H1 (cell line): ENCODE measurements around the gene GABRG3. TPM values are rescaled to one million over a fixed set of nuclear protein-coding genes. Genes with fewer than 3 reads are reported as not detected.

Source experiments
- CTCF ChIA-PET: fragments of 300-600 bp; sonication (Branson Sonifier 250); formaldehyde crosslinking; loops from one replicate; lab custom pipeline; 2021; ENCODE audit not compliant: partially characterized antibody; lab: Charles Lee
- POLR2A ChIA-PET: fragments of 300-600 bp; sonication (Branson Sonifier 250); formaldehyde crosslinking; loops from one replicate; lab custom pipeline; 2021; ENCODE audit warnings: inconsistent platforms; ENCODE audit not compliant: partially characterized antibody; lab: Charles Lee
- DNase-seq, 2 experiments: peaks; one replicate each; pipeline versions ENCODE4 v3.0.0 to v3.0.0-alpha.2; 2010 to 2022; ENCODE audit warnings: low spot score in 2 of 2, low read depth in 1 of 2, mixed read lengths in 1 of 2
- FAIRE-seq: peaks from 2 replicates; lab custom pipeline; 2011; peaks lifted over from hg19 to GRCh38; lab: Jason Lieb, UNC
- H2AFZ ChIP-seq: 2 replicates; pipeline ENCODE4 v1.8.1; 2012; ENCODE audit warnings: low read length, inconsistent platforms
- H2AK5ac ChIP-seq: 2 replicates; pipeline ENCODE4 v1.6.1; 2013; ENCODE audit warnings: low read depth, low read length
- H2BK120ac ChIP-seq: replicated peaks from 2 replicates; pipeline ENCODE3; 2013; ENCODE audit warnings: low read depth, low read length, inconsistent platforms
- H2BK12ac ChIP-seq: 2 replicates; pipeline ENCODE4 v1.6.1; 2013; ENCODE audit warnings: low read depth, low read length
- H2BK15ac ChIP-seq: 2 replicates; pipeline ENCODE4 v1.6.1; 2013; ENCODE audit warnings: low read length
- H2BK20ac ChIP-seq: 2 replicates; pipeline ENCODE4 v1.6.1; 2013; ENCODE audit warnings: low read length
- H2BK5ac ChIP-seq: 2 replicates; pipeline ENCODE4 v1.6.1; 2013; ENCODE audit warnings: low read depth, low read length
- H3K14ac ChIP-seq: 2 replicates; pipeline ENCODE4 v1.6.1; 2013; ENCODE audit warnings: inconsistent platforms; ENCODE audit not compliant: insufficient read length
- H3K18ac ChIP-seq: 2 replicates; pipeline ENCODE4 v1.6.1; 2013; ENCODE audit warnings: low read length; ENCODE audit errors: extremely low read depth
- H3K23ac ChIP-seq: 2 replicates; pipeline ENCODE4 v1.6.1; 2013; ENCODE audit warnings: inconsistent platforms; ENCODE audit not compliant: insufficient read length
- H3K23me2 ChIP-seq: 2 replicates; pipeline ENCODE4 v1.6.1; 2013; ENCODE audit warnings: low read depth, low read length
- H3K27ac ChIP-seq: 2 replicates; pipeline ENCODE4 v1.6.1; 2011; ENCODE audit warnings: low read depth, low read length, inconsistent platforms
- H3K27me3 ChIP-seq, 4 experiments: replicated peaks in 1 of 4; 1 replicate in 1 of 4; 2 replicates in 3 of 4; pipeline versions ENCODE4 v1.6.1 to v1.8.1; 2011 to 2013; ENCODE audit warnings: low read length in 3 of 4, mild to moderate bottlenecking in 3 of 4, inconsistent platforms in 2 of 4, mixed read lengths in 2 of 4, moderate library complexity in 1 of 4; ENCODE audit not compliant: control insufficient read depth in 3 of 4, insufficient read depth in 3 of 4; ENCODE audit errors: extremely low read depth in 1 of 4
- H3K36me3 ChIP-seq, 4 experiments: 2 replicates each; pipeline versions ENCODE4 v1.6.1 to v1.8.1; 2011 to 2013; ENCODE audit warnings: mild to moderate bottlenecking in 4 of 4, low read length in 3 of 4, moderate library complexity in 2 of 4, control low read depth in 1 of 4, inconsistent platforms in 1 of 4; ENCODE audit not compliant: insufficient read depth in 4 of 4, control insufficient read depth in 2 of 4
- H3K4ac ChIP-seq: replicated peaks from 2 replicates; pipeline ENCODE3; 2013; ENCODE audit warnings: low read length, low read depth, mixed read lengths, inconsistent platforms; ENCODE audit not compliant: insufficient read length
- H3K4me1 ChIP-seq, 4 experiments: replicated peaks in 1 of 4; 1 replicate in 1 of 4; 2 replicates in 3 of 4; pipeline versions ENCODE4 v1.6.1 to v1.8.1; 2011 to 2013; ENCODE audit warnings: low read length in 3 of 4, inconsistent platforms in 2 of 4, mixed read lengths in 1 of 4; ENCODE audit not compliant: insufficient read depth in 4 of 4, control insufficient read depth in 3 of 4
- H3K4me2 ChIP-seq, 2 experiments: 2 replicates each; pipeline versions ENCODE4 v1.6.1 to v1.8.1; 2011 to 2013; ENCODE audit warnings: low read depth in 2 of 2, low read length in 2 of 2, control low read depth in 1 of 2, inconsistent platforms in 1 of 2, mild to moderate bottlenecking in 1 of 2; ENCODE audit not compliant: insufficient read depth in 1 of 2
- H3K4me3 ChIP-seq, 4 experiments: fragments of 200-600, 300-600 bp in 1 of 4; sonication (generic), shearing (Covaris generic), sonication (Bioruptor Twin) in 1 of 4; 2 replicates each; pipeline versions ENCODE4 v1.5.1 to v1.8.1; 2011 to 2016; ENCODE audit warnings: low read length in 4 of 4, low read depth in 3 of 4, control low read depth in 2 of 4, inconsistent platforms in 2 of 4, mild to moderate bottlenecking in 2 of 4, mixed read lengths in 1 of 4, moderate library complexity in 1 of 4; ENCODE audit not compliant: insufficient read depth in 2 of 4; ENCODE audit errors: extremely low read depth in 1 of 4
- H3K56ac ChIP-seq: replicated peaks from 2 replicates; pipeline ENCODE3; 2013; ENCODE audit warnings: low read depth, mild to moderate bottlenecking, mixed read lengths, low read length, inconsistent platforms; ENCODE audit not compliant: insufficient read length
- H3K79me1 ChIP-seq: 2 replicates; pipeline ENCODE4 v1.6.1; 2013; ENCODE audit warnings: low read depth, low read length, control low read depth
- H3K79me2 ChIP-seq, 2 experiments: 2 replicates each; pipeline versions ENCODE4 v1.6.1 to v1.8.1; 2012 to 2013; ENCODE audit warnings: low read length in 2 of 2, mild to moderate bottlenecking in 2 of 2, inconsistent platforms in 1 of 2; ENCODE audit not compliant: insufficient read depth in 2 of 2, control insufficient read depth in 1 of 2
- H3K9ac ChIP-seq, 4 experiments: replicated peaks in 1 of 4; 1 replicate in 1 of 4; 2 replicates in 3 of 4; pipeline versions ENCODE4 v1.6.1 to v1.8.1; 2011 to 2013; ENCODE audit warnings: low read depth in 3 of 4, low read length in 3 of 4, control low read depth in 2 of 4, mild to moderate bottlenecking in 2 of 4, moderate library complexity in 2 of 4, inconsistent platforms in 1 of 4; ENCODE audit errors: extremely low read depth in 1 of 4
- H3K9me3 ChIP-seq, 2 experiments: 2 replicates each; pipeline versions ENCODE4 v1.6.1 to v1.8.1; 2012 to 2013; ENCODE audit warnings: mild to moderate bottlenecking in 2 of 2, moderate library complexity in 2 of 2, control low read depth in 1 of 2, inconsistent platforms in 1 of 2, low read depth in 1 of 2, low read length in 1 of 2, mixed read lengths in 1 of 2; ENCODE audit not compliant: insufficient read depth in 2 of 2
- H4K20me1 ChIP-seq, 2 experiments: replicated peaks in 1 of 2; 2 replicates each; pipeline versions ENCODE3 to v1.8.1; 2011 to 2013; ENCODE audit warnings: inconsistent platforms in 2 of 2, low read length in 2 of 2, mild to moderate bottlenecking in 1 of 2; ENCODE audit not compliant: insufficient read depth in 2 of 2, control insufficient read depth in 1 of 2
- H4K5ac ChIP-seq: 2 replicates; pipeline ENCODE4 v1.6.1; 2013; ENCODE audit warnings: low read length, low read depth, mixed read lengths, inconsistent platforms; ENCODE audit not compliant: insufficient read length
- H4K8ac ChIP-seq: 2 replicates; pipeline ENCODE4 v1.8.0; 2013; ENCODE audit warnings: mild to moderate bottlenecking, moderate library complexity, low read length, inconsistent platforms; ENCODE audit not compliant: insufficient read depth; ENCODE audit errors: extremely low read depth
- H4K91ac ChIP-seq: replicated peaks from 2 replicates; pipeline ENCODE3; 2013; ENCODE audit warnings: low read length, mixed read lengths, inconsistent platforms; ENCODE audit not compliant: insufficient read length
- CTCF ChIP-seq, 3 experiments: IDR thresholded peaks; 1 replicate in 2 of 3; 2 replicates in 1 of 3; pipeline versions ENCODE4 v1.5.1 to v1.6.1; 2011; ENCODE audit warnings: low read length in 3 of 3, mild to moderate bottlenecking in 3 of 3, inconsistent platforms in 2 of 3, low read depth in 1 of 3, moderate library complexity in 1 of 3; ENCODE audit not compliant: insufficient read depth in 1 of 3; ENCODE audit errors: control extremely low read depth in 1 of 3
- EZH2 ChIP-seq: fragments of 200-600 bp; sonication (generic); IDR thresholded peaks from 2 replicates; pipeline ENCODE4 v1.7.1; 2012; ENCODE audit warnings: low read depth, mild to moderate bottlenecking, moderate library complexity, low read length, inconsistent platforms; ENCODE audit not compliant: severe bottlenecking
- WGBS, 2 experiments: shearing (Covaris generic) in 1 of 2; methylation state at CpG; one replicate each; pipeline versions ENCODE4 v1.1.6 to v1.1.7; 2013 to 2015; ENCODE audit warnings: low lambda C conversion rate in 2 of 2, mixed read lengths in 2 of 2, inconsistent platforms in 1 of 2, low coverage in 1 of 2, missing lambda C conversion rate in 1 of 2; ENCODE audit not compliant: insufficient replicate concordance in 2 of 2, insufficient coverage in 1 of 2, insufficient read length in 1 of 2; ENCODE audit errors: extremely low coverage in 1 of 2, missing lambda C conversion rate in 1 of 2; 5-methylcytosine and 5-hydroxymethylcytosine counted together
- polyA plus RNA-seq, 7 experiments: library from polyadenylated mRNA; depleted of rRNA in 3 of 7; stranded (reverse) in 5 of 7; unstranded in 2 of 7; fragments of >200 nt in 5 of 7; fragments of 200-250 nt in 2 of 7; gene quantifications; 1 replicate in 5 of 7; 2 replicates in 1 of 7; 4 replicates in 1 of 7; pipeline versions ENCODE4 v1.2.1 to v1.2.3, GENCODE V29; 2011 to 2013; ENCODE audit warnings: missing spikeins in 2 of 7, mixed read lengths in 2 of 7
- total RNA-seq: library from RNA; stranded (reverse); fragmentation: NEBNext Ultra II Directional; extraction: Animal tissue kit (Norgen Biotek cat#: 25700); gene quantifications from 2 replicates; pipeline ENCODE4 v1.2.1, GENCODE V29; 2021

The GABRG3 gene
- total and polyA plus RNA-seq, 2 of the 8 experiments (the other 6 are each of a cell fraction or from before 2014, with no cell fraction given), result 0.17 to 0.80 TPM

- Histone ChIP-seq H3K56ac (no peak overlapping the region), H3K36me3 (no peaks in the 10 kb centered on the region), H3K23me2 (no peaks in the 10 kb centered on the region), H3K9me3 (no peaks in the 10 kb centered on the region), H3K4ac (no peak overlapping the region), H3K9ac (no peak overlapping the region), H4K8ac (peak overlapping the region; percentile 53; the same call in 1 of the 2 replicates), H3K4me2 (no peak overlapping the region), H3K79me1 (no peaks in the 10 kb centered on the region), H2AK5ac (no peak overlapping the region), H2BK20ac (no peak overlapping the region), H3K4me1 (no peaks in the 10 kb centered on the region; a peak in 1 of 7 replicates), H3K23ac (no peak overlapping the region), H2BK15ac (no peak overlapping the region), H4K5ac (no peak overlapping the region), H2AFZ (no peak overlapping the region), H3K27me3 (no peaks in the 10 kb centered on the region), H3K27ac (no peak overlapping the region), H3K79me2 (no peaks in the 10 kb centered on the region), H2BK5ac (no peak overlapping the region), H3K18ac (no peak overlapping the region), H3K4me3 (no peak overlapping the region), H3K14ac (no peak overlapping the region), H4K91ac (no peak overlapping the region), H4K20me1 (no peaks in the 10 kb centered on the region), H2BK120ac (no peak overlapping the region), H2BK12ac (no peak overlapping the region)
- CTCF ChIA-PET, result interaction anchor here (0.7 to 2.9 kb wide), 4 partner anchors 8 to 109 kb away, joined by 4 to 12 read pairs (median 6); no protein-coding TSS in a partner anchor
- POLR2A ChIA-PET, result no interaction called here
- TF ChIP-seq EZH2 (no peak), CTCF (IDR thresholded peaks at IDR 0.05; ENCODE audit: control extremely low read depth in 1 of 3, insufficient read depth in 1 of 3, low read depth in 1 of 3, low read length in 3 of 3) (peak in 1 of 3 experiments; percentile 16; a peak in 1 of 4 replicates)
- DNase-seq (no peak), FAIRE-seq (no peak)
- 89% methylated on average over 6 of the region's 6 CpGs; no CpG with 5 or more reads in 1 of the 2 experiments for WGBS, 2 experiments
Observed at GRCh38 chr15:27250223-27250622, 279.2 kb downstream of the GABRG3 start.
